ENCODE data around the gene INTS1.

DNA sequence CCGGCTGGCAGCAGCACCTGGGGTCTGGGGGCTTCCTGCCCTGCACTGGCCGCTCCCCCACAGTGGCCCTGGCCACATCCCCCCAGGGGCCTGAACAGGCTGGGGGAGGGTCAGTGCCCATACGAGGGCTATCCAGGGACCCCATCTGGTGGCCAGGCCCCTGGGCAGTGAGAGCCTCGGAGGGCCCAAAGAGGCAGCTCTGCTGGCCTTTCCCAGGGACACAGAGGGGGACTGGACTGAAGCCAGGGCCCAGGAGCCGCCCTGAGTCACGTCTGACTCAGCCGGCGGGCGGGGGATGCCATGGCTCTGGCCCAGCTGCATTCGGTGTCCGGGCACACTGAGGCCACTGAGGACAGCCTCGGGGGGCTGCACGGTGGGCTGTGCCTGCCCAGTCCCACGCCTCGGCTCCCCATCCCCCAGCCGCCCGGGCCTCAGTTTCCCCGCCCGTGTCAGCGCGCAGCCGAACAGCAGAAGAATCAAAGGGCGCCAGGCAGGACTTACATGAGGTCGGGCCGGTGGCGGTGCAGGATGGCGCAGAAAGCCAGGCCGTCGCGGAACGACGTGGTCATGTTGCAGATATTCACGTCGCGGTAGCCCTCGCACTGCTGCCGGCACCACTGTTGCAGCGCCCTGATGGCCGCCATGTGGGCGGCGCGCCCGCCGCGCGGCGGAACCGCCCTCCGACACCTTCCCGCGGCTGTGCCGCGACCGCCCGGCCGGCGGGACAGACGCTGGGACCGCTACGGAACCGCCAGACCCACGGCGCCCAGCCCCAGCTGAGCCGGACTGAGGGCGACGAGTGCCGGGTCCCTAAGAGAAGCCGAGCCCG is 45.3 kb downstream of the INTS1 start, which contains the start of gene MICALL2:
- TF ChIP-seq, protein P1, sequence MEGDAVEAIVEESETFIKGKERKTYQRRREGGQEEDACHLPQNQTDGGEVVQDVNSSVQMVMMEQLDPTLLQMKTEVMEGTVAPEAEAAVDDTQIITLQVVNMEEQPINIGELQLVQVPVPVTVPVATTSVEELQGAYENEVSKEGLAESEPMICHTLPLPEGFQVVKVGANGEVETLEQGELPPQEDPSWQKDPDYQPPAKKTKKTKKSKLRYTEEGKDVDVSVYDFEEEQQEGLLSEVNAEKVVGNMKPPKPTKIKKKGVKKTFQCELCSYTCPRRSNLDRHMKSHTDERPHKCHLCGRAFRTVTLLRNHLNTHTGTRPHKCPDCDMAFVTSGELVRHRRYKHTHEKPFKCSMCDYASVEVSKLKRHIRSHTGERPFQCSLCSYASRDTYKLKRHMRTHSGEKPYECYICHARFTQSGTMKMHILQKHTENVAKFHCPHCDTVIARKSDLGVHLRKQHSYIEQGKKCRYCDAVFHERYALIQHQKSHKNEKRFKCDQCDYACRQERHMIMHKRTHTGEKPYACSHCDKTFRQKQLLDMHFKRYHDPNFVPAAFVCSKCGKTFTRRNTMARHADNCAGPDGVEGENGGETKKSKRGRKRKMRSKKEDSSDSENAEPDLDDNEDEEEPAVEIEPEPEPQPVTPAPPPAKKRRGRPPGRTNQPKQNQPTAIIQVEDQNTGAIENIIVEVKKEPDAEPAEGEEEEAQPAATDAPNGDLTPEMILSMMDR (IDR thresholded peaks at IDR 0.05), result no peak
- TF ChIP-seq POLR2A (IDR thresholded peaks at IDR 0.05), result peak; percentile 93 to 99

Measured in heart left ventricle (tissue), 13 donors.